ENCODE measurements around the gene COL15A1.
A peak's percentile ranks its signal among the peaks of the same experiment; 100 is the strongest.

The COL15A1 gene

DNA sequence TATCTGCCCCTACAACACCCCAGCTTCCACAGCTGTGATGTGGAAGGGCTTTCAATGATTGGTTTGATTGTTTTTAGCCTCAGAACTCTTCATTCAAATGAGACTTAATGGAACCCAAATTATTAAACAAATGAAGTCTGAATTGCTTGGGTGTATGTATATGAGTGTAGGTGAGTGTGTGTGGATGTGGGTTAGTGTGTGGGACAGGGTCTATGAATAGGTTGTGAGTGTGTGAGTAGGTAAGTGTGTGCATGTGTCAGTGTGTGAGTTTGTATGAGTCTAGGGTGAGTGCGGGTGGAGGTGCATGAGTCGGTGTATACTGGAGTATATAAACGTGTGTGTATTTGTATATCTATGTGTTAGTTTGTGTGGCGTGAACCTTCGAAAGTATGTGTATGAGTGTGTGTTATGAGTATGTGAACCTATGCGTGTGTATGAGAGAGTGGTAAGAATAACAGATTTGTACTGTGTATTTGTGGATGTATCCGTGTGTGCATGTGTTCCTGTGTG lies 26.9 kb downstream of the COL15A1 start:
- Mint-ChIP-seq H3K27ac (no peak overlapping the region), H3K4me3 (no peak overlapping the region), H3K9me3 (no peaks in the 10 kb centered on the region), H3K27me3 (peaks cover 2% of the 10 kb centered on the region), H3K36me3 (no peaks in the 10 kb centered on the region), H3K4me1 (no peaks in the 10 kb centered on the region)

DNA sequence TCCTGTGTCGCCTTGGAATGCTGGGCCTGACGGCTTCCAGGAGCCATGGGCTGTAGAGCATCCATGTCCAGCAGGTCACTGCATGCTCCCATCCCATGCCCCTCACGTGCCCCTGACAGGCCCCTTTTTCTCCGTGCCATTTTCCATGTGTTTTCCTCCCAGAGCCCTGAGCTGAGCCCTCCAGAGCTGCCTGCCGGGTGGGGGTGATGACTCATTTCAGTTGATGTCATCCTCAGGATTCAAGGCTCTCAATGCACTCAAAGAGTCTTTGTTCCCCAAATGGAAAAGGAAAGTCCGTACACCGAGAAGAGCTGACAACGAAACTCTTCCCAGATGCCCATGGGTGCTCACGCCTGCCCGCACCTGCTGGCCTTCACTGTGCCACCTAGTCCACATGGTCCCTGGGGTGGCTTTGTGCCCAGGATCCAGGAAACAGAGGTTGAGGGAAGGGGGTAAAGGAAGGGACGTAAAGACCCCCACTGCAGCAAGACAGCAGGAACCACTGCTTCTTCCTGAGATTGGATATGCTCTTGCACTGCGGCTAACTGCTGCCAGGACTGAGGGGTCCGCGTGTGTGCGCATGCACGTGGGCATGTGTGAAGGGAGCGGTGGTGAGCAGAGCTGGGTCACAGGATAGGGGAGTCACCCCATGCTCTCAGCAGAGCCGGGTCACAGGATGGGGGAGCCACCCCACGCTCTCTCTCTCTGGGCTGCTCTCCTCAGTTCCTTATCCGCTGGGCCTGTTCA lies 27.6 kb downstream of the COL15A1 start:
- Mint-ChIP-seq H3K4me3 (no peak overlapping the region), H3K4me1 (no peaks in the 10 kb centered on the region)

DNA sequence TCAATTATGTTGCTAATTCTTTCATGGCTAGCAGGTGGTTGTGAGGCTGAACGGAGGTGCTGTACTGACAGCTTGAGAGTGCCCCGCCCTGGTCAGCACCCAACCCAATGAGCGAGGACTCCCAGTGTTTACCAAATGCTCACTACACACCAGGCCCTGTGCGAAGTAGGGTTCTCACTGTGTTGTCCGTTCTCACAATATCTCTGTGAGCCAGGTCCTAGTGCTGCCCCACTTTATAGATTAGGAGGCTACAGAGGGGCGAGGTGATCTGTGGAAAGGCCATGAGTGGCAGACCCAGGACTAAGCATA lies 28.2 kb downstream of the COL15A1 start:
- Mint-ChIP-seq H3K4me1 (no peaks in the 10 kb centered on the region), H3K36me3 (no peaks in the 10 kb centered on the region), H3K27ac (no peak overlapping the region), H3K4me3 (no peak overlapping the region), H3K9me3 (no peaks in the 10 kb centered on the region), H3K27me3 (peaks cover 2% of the 10 kb centered on the region)

More for the DNA sequence above, 27.6 kb downstream of the COL15A1 start:
- H3K27me3 Mint-ChIP-seq = peaks cover 2% of the 10 kb centered on the region
- no peaks in the 10 kb centered on the region for H3K9me3 Mint-ChIP-seq
- H3K27ac Mint-ChIP-seq = no peak overlapping the region
- H3K36me3 Mint-ChIP-seq = no peaks in the 10 kb centered on the region

DNA sequence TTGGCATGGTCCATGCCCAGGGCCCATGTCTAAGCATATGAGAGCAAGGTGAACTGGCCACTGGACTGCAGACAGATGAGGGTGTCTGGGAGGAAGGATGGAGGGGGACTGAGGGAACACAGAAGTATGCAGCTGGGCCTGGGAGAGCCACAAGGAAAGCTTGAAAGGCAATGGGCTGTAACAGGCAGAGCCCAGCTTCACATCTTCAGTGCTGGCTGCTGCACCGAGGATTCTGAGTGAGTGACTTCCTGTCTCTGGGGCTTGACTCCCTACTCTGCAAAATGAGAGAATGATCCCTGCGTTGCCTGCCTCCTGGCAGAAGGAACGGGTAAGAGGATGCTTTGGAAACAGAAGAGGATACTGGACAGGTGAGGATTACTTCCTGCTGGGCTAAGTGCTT lies 29.0 kb downstream of the COL15A1 start:
- Mint-ChIP-seq H3K4me3 (no peak overlapping the region), H3K27me3 (peaks cover 2% of the 10 kb centered on the region), H3K36me3 (no peaks in the 10 kb centered on the region), H3K27ac (no peak overlapping the region), H3K4me1 (no peaks in the 10 kb centered on the region), H3K9me3 (no peaks in the 10 kb centered on the region)

DNA sequence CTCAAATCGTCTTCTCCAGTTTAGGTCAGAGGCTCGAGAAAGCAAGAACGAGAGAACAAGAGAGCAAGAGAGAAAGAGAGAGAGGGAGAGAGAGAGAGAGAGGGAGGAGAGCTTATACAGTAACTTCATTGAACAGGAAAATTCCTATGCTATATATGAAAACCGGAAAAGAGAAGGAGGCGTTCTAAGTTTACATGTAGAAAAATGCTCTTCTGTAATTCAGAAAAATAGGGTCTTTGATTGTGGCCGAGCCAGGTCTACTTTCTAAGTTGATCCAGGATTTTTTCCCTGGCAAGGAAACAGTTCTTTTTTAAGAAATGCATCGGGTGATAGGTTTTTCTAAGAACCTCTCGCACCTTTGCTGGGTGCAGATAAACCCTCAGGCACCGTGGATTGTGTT lies 29.5 kb downstream of the COL15A1 start:
- Mint-ChIP-seq H3K9me3 (no peaks in the 10 kb centered on the region), H3K27ac (no peak overlapping the region), H3K4me1 (no peaks in the 10 kb centered on the region), H3K4me3 (no peak overlapping the region), H3K27me3 (peaks cover 2% of the 10 kb centered on the region), H3K36me3 (no peaks in the 10 kb centered on the region)

DNA sequence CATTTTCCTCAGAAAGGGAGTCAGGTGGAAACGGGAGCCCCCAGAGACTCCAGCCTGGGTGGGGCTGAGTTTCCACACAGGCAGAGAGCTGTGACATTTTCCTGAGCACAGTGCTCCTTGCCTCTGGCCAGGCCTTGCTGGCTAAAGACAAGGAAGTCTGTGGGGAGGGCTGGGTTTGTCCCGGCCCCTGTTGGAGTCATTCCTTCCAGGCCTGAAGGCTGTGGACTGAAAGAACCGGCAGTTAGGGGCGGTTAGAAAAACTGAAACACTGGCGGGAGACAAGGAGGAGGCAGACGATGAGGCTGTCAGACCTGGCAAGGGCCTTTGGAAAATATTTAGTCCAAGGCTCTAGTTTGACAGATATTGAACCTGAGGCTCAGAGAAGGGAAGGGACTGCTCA lies 29.9 kb downstream of the COL15A1 start:
- H3K9me3 Mint-ChIP-seq = no peaks in the 10 kb centered on the region
- H3K27me3 Mint-ChIP-seq = peaks cover 2% of the 10 kb centered on the region
- no peak overlapping the region for H3K27ac Mint-ChIP-seq
- H3K4me3 Mint-ChIP-seq = no peak overlapping the region
- H3K4me1 Mint-ChIP-seq = no peaks in the 10 kb centered on the region
- no peaks in the 10 kb centered on the region for H3K36me3 Mint-ChIP-seq

DNA sequence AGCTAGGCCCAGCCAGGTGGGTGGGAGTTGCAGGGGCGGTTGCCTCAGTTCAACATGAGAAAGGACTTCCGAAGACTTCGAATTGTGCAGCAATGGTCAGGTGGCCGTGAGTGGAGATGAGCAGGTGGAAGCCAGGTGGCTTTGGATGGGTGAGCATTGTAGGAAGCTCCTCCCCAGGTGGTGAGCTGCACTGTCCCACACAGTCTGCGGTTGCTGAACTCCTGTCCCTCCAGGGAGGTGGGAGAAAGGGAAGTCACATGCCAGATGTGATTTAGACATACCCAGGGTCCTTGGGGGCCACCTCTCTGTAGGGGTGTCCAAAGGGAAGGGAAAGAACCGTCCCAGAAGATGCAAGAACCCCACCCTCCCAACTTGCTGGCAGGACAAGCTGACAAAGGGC lies 30.4 kb downstream of the COL15A1 start:
- Mint-ChIP-seq H3K27me3 (peaks cover 2% of the 10 kb centered on the region), H3K9me3 (no peaks in the 10 kb centered on the region), H3K4me3 (no peak overlapping the region), H3K4me1 (no peaks in the 10 kb centered on the region), H3K36me3 (no peaks in the 10 kb centered on the region), H3K27ac (no peak overlapping the region)

DNA sequence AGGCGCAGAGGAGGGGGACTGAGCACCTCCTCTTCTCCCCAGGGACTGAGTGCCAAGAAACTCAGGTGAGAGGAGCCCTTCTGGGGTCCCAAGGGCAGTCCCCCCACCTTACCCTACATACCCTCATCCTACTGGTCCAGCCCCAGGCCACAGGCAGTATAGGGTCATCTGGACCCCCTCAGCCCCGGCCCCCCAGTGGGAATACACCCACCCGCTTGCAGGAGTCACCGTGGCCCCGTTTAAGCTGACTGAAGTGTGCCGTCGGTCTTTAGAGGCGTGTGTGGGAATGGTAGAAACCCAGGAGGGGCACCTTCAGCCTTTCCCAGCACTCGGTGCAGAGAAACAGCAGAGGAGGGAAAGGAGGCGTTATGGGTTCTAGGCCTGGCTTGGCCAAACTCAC lies 30.8 kb downstream of the COL15A1 start:
- H3K36me3 Mint-ChIP-seq = no peaks in the 10 kb centered on the region
- no peaks in the 10 kb centered on the region for H3K9me3 Mint-ChIP-seq
- H3K27me3 Mint-ChIP-seq = peaks cover 2% of the 10 kb centered on the region
- H3K27ac Mint-ChIP-seq = no peak overlapping the region
- no peak overlapping the region for H3K4me3 Mint-ChIP-seq
- no peaks in the 10 kb centered on the region for H3K4me1 Mint-ChIP-seq

DNA sequence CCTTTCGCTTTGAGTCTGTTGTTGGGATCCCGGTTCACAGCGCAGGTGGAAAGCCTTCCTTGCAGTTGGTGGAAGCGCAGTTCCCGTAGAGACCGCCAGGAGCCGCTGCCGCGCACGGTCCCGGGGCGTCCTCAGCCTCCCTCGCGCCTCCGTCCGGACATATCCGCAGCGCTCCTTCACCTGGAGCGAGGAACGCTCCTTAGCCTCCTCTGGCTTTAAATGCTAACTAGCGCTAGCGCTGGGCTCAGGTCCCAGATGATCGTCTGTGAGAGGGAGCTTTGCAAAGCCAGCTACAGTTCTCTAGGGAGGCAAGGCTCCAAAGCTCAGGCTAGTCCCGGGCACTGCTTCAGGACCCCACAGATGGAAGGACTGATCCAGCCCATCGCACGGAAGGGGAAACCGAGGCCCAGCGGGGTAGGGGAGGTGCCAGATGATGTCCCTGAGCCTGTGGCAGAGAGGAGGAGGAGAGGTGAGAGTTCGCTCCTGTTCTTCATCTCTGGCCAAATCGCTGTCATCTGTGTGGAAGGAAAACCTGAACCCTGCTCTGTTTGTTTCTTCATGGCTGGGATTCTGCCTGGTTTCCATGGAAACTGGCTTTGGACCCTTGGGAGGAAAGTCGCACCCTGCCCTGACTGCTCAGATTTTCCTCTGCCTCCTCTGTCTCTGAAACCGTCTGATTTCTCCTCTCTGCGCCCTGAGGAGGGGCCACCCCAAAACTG lies 31.4 kb downstream of the COL15A1 start:
- Mint-ChIP-seq H3K4me3 (peak overlapping the region; percentile 47), H3K9me3 (no peaks in the 10 kb centered on the region)

DNA sequence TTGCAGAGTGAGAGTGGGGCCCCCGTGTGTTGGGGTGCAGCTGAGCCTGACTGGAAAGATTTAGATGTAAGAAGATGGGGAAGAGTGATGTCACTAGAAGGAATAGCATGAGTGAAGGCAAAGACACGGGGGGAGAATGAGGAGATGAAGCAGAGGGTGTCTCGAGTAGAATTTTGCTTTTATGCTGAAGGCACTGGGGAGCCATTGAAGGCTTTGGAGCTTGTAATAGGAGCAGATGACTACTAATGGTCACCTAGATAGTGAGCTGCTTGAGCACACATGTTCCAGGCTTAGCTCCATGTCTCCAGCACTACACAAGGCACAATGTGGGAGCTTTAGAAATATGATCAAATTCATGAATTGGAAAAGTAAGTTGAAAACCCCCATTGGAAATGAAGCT lies 32.1 kb downstream of the COL15A1 start:
- Mint-ChIP-seq H3K27ac (no peak overlapping the region), H3K4me3 (no peak overlapping the region), H3K27me3 (peaks cover 2% of the 10 kb centered on the region), H3K36me3 (no peaks in the 10 kb centered on the region), H3K9me3 (no peaks in the 10 kb centered on the region), H3K4me1 (no peaks in the 10 kb centered on the region)

More for the DNA sequence above, 31.4 kb downstream of the COL15A1 start:
- Mint-ChIP-seq H3K36me3 (no peaks in the 10 kb centered on the region), H3K27ac (no peak overlapping the region), H3K27me3 (peaks cover 2% of the 10 kb centered on the region), H3K4me1 (no peaks in the 10 kb centered on the region)

DNA sequence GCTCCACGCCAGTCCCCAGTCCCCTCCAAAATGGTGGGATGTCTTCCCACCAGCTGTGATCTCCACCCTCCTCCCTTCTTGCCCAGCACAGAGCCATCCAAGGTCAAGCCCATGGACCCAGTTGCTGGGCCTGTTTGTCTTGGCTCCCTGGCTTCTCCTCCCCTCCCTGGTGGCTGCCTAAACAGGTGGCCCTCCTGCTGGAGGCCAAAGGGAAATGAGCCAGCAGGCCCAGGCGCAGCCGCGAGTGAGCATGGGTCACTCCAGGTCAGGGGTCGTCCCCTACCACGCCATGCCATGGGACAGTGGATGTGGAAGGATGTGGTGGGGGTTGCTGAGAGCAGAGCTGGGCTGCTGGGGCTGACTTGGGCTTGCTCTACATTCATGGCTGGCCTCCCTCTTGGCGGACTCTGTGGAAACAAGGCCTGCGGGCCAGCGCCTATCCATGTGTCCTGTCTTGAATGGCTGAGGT lies 33.6 kb downstream of the COL15A1 start:
- peaks cover 2% of the 10 kb centered on the region for H3K27me3 Mint-ChIP-seq
- H3K4me1 Mint-ChIP-seq = no peaks in the 10 kb centered on the region
- H3K36me3 Mint-ChIP-seq = no peaks in the 10 kb centered on the region
- H3K4me3 Mint-ChIP-seq = no peak overlapping the region
- H3K27ac Mint-ChIP-seq = no peak overlapping the region
- no peaks in the 10 kb centered on the region for H3K9me3 Mint-ChIP-seq

DNA sequence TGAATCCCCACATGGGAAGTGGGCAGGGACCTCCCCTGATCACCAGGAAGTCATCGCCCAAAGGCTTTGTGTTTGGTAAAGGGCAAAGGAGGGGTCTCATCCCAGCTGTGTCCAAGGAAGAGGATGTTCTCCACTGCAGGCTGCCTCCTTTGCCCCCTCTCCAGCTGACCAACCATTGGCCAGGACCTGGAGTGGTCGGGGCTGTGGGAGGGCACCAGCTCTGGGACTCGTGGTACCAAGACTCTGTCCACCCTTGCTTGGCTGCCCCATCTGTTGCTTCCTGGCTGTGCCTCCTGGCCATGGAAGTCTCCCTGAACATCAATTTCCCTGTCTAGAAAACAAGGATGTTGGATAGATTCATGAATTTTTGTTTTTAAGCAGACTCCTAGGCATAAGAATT lies 34.1 kb downstream of the COL15A1 start:
- Mint-ChIP-seq H3K27me3 (peaks cover 2% of the 10 kb centered on the region), H3K9me3 (no peaks in the 10 kb centered on the region), H3K27ac (no peak overlapping the region), H3K36me3 (no peaks in the 10 kb centered on the region), H3K4me3 (no peak overlapping the region), H3K4me1 (no peaks in the 10 kb centered on the region)

DNA sequence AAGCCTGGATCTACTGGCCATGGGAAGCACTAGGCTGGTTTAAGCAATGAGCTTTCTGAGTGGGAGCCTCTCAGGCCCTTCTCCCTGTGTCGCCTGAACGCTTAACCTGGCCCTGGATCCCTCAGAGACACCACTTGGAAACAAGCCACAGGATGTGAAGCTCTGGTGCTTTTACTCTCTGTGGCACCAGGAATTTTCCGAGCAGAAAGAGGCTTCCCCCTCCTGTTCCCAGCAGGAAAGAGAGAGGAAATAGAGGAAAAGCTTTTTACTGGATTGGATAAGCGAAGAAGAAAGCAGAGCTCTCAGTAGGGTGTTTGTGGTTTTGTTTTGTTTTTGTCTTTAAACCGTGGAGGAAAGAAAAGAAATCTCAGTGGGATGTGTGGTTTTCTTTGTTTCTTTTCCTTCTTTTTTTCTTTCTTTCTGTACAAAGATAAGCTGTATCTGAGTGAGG lies 34.5 kb downstream of the COL15A1 start:
- H3K27ac Mint-ChIP-seq = no peak overlapping the region
- no peaks in the 10 kb centered on the region for H3K27me3 Mint-ChIP-seq
- no peaks in the 10 kb centered on the region for H3K4me1 Mint-ChIP-seq
- no peaks in the 10 kb centered on the region for H3K36me3 Mint-ChIP-seq
- no peaks in the 10 kb centered on the region for H3K9me3 Mint-ChIP-seq
- no peak overlapping the region for H3K4me3 Mint-ChIP-seq

DNA sequence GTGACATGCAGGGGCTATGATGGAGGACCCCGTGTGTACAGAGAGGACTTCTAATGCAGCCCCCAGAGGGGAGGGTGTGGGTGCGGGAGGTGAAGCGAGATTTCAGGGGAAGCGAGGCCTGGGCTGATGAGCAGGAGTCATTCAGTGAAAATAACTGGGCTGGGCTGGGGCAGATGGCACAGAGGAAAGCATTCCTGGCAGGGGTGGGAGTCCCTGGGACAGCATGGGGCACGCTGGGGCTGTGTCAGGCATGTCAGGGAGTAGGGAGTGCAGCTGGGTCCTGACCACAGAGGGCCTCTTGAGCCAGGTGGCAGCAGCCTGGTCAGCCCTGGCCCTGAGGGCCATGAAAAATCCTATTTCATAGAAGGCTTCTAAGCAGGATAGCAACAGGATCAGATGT lies 36.6 kb downstream of the COL15A1 start:
- H3K27ac Mint-ChIP-seq = no peak overlapping the region
- no peaks in the 10 kb centered on the region for H3K9me3 Mint-ChIP-seq

DNA sequence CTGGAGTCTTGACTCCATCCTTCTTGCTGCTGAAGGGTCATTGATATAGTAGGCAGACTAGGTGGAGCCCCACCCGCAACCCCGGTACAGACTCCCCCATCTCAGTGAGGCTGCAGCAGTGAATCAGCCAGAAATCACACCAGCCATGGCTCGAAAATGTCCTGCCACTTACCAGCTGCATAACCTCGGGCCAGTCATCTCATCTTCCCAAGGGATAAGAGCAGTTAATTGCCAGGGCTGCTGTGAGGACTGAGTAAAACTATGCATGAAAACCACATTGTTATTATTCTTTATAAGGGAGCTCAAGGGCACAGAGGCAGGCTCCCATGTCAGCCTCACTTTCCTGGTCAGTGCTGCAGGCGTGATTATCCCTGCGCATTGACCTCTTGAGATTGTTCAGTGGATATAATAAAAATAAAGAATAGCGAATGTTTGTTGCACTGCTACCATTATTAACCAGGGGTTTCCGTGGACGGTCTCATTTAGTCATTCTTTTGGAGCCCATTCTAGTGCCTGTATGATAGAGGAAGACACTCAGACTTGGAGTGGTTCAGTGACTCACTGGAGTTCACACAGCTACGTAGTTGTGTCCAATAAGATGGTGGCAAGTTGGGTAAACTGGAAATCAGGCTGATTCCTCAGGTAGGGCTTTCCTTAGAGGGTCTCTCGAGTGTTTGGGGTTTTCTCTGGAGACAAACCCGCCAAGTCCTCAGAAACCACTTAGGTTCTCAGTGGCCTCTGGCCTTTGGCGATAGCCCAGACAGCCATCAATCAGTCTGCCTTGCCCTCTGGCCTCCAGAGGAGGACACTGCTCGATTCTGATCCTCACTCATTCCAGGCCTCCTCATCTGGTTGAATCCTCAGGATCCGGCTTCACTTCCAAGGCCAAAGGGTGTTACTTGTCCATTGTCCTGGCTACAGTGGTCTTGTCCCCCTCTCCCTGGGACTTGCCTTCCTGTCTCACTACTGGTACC lies 39.9 kb downstream of the COL15A1 start:
- H3K27ac Mint-ChIP-seq = no peak overlapping the region
- peaks cover 1% of the 10 kb centered on the region for H3K27me3 Mint-ChIP-seq
- H3K9me3 Mint-ChIP-seq = no peaks in the 10 kb centered on the region
- H3K4me1 Mint-ChIP-seq = no peaks in the 10 kb centered on the region
- no peaks in the 10 kb centered on the region for H3K36me3 Mint-ChIP-seq
- no peak overlapping the region for H3K4me3 Mint-ChIP-seq

More for the DNA sequence above, 36.6 kb downstream of the COL15A1 start:
- H3K36me3 Mint-ChIP-seq = no peaks in the 10 kb centered on the region
- H3K4me1 Mint-ChIP-seq = no peaks in the 10 kb centered on the region
- no peak overlapping the region for H3K4me3 Mint-ChIP-seq
- no peaks in the 10 kb centered on the region for H3K27me3 Mint-ChIP-seq

Measured in activated naive CD4-positive, alpha-beta T cell treated with anti-CD3 and anti-CD28 coated beads, Interleukin-2, amount 50 U/mL, for 24 hours (primary cell).